Psoas muscle (tissue), 8 donors: Measurements from ENCODE around the gene TSPAN9. TPM values are rescaled to one million over a fixed set of nuclear protein-coding genes. Genes with fewer than 3 reads are reported as not detected.

Experiments used
- ATAC-seq, 4 donors: fragments of 200-7000 bp; cut with Tn5 transposase; one replicate each; pipeline ENCODE4 v1.9.1; 2020; ENCODE audit warnings: moderate library complexity in 3 of 4, mild to moderate bottlenecking in 2 of 4
- DNase-seq, 2 donors: peaks; one replicate each; pipeline ENCODE4 v3.0.0-alpha.2; 2020
- H3K27ac ChIP-seq: fragments of 200-600 bp; one replicate; pipeline ENCODE4 v1.8.0; 2022
- H3K27me3 ChIP-seq, 3 donors: fragments of 200-600 bp in 1 of 3; one replicate each; pipeline versions ENCODE4 v1.6.1 to v1.8.0; 2013 to 2022; ENCODE audit warnings: low read length in 2 of 3, mild to moderate bottlenecking in 2 of 3, moderate library complexity in 1 of 3; ENCODE audit not compliant: insufficient read depth in 3 of 3
- H3K36me3 ChIP-seq, 2 donors: fragments of 200-600 bp in 1 of 2; one replicate each; pipeline versions ENCODE4 v1.6.1 to v1.8.0; 2013 to 2022; ENCODE audit warnings: low read depth in 1 of 2, mild to moderate bottlenecking in 1 of 2, moderate library complexity in 1 of 2; ENCODE audit not compliant: insufficient read depth in 1 of 2
- H3K4me1 ChIP-seq: fragments of 200-600 bp; one replicate; pipeline ENCODE4 v1.8.0; 2022
- H3K4me3 ChIP-seq: fragments of 200-600 bp; one replicate; pipeline ENCODE4 v1.8.0; 2022; ENCODE audit warnings: mild to moderate bottlenecking
- H3K9me3 ChIP-seq: fragments of 200-600 bp; one replicate; pipeline ENCODE4 v1.8.0; 2022
- WGBS, 3 donors: extraction: QIAGEN DNeasy Blood & Tissue Kit; methylation state at CpG; one replicate each; pipeline versions ENCODE4 v1.1.6 to v1.1.7; 2013; 5-methylcytosine and 5-hydroxymethylcytosine counted together
- intact Hi-C, 2 donors: fragments of 100-400 bp; cut with DNase I; formaldehyde crosslinking; loops; one replicate each; pipeline versions ENCODE4 v1.11.0 to v1.14.2; 2022
- polyA plus RNA-seq, 3 donors: library from polyadenylated mRNA; stranded (reverse); fragments of 200-250 nt; gene quantifications; one replicate each; pipeline ENCODE4 v1.2.3, GENCODE V29; 2013
- total RNA-seq, 4 donors: library from RNA; stranded (reverse); fragmentation: NEBNext Ultra II Directional in 2 of 4; extraction: Animal tissue kit (Norgen Biotek cat#: 25700) in 2 of 4; gene quantifications; one replicate each; pipeline versions ENCODE4 v1.2.1 to v1.2.4, GENCODE V29; 2021 to 2023
- TF ChIP-seq, protein P1 (sequence below): fragments of 200-600 bp; IDR thresholded peaks from one replicate; pipeline ENCODE4 v1.8.0; 2022; ENCODE audit warnings: antibody characterized with exemption
- donor health status: healthy with polysubstance abuse.
- donor health status: DM: no; HTN: no; CAD: no; lungs with moderate emphysema.
- donor health status: Bipolar disorder and iron deficiency.
- donor health status: healthy.
- donor health status: DM: yes; HTN: yes; CAD: no.
- donor health status: DM: no; HTN: no; CAD: no.
- donor health status: DM: no; HTN: no; CAD: no.
- donor health status: DM: yes; HTN: yes; CAD: no.

Gene TSPAN9
- total and polyA plus RNA-seq, 7 donors, result 6.4 to 28.0 (median 11.6) TPM

DNA sequence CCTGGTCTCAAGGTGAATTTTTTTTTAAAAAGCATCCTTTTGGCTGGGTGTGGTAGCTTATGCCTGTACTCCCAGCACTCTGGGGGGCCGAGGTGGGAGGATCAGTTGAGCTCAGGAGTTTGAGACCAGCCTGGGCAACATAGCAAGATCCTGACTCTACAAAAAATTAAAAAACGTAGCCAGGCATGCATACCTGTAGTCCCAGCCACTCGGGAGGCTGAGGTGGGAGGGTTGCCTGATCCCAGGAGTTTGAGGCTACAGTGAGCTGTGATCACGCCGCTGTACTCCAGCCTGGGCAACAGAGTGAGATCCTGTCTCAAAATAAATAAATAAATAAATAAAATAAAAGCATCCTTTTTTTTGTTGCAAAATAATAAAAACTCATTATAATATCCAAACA, 12.4 kb downstream of the TSPAN9 start:
- Histone ChIP-seq H3K4me3 (no peak overlapping the region), H3K9me3 (no peaks in the 10 kb centered on the region), H3K36me3 (peaks cover 0 to 3% of the 10 kb centered on the region in 2 donors), H3K27ac (no peak overlapping the region), H3K4me1 (no peaks in the 10 kb centered on the region), H3K27me3 (no peaks in the 10 kb centered on the region)
- 95 to 97% (median 97%) methylated on average over 5 of the region's 5 CpGs for WGBS, 3 donors
- TF ChIP-seq, protein P1, sequence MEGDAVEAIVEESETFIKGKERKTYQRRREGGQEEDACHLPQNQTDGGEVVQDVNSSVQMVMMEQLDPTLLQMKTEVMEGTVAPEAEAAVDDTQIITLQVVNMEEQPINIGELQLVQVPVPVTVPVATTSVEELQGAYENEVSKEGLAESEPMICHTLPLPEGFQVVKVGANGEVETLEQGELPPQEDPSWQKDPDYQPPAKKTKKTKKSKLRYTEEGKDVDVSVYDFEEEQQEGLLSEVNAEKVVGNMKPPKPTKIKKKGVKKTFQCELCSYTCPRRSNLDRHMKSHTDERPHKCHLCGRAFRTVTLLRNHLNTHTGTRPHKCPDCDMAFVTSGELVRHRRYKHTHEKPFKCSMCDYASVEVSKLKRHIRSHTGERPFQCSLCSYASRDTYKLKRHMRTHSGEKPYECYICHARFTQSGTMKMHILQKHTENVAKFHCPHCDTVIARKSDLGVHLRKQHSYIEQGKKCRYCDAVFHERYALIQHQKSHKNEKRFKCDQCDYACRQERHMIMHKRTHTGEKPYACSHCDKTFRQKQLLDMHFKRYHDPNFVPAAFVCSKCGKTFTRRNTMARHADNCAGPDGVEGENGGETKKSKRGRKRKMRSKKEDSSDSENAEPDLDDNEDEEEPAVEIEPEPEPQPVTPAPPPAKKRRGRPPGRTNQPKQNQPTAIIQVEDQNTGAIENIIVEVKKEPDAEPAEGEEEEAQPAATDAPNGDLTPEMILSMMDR, result no peak
- intact Hi-C loops, result no loop called here
- no peak for ATAC-seq
- DNase-seq, result no peak

- intact Hi-C loops, result no loop called here
- no peak overlapping the region for H3K27ac ChIP-seq
- no peaks in the 10 kb centered on the region for H3K4me1 ChIP-seq
- no peaks in the 10 kb centered on the region for H3K36me3 ChIP-seq
- ATAC-seq (no peak), DNase-seq (no peak)
- no peak overlapping the region for H3K4me3 ChIP-seq
- no peaks in the 10 kb centered on the region for H3K9me3 ChIP-seq
- no peaks in the 10 kb centered on the region for H3K27me3 ChIP-seq
- TF ChIP-seq, protein P1, result no peak
- 88 to 92% (median 91%) methylated on average over 17 of the region's 17 CpGs for WGBS, 3 donors
Observed at GRCh38 chr12:3090240-3091037, 13.3 kb downstream of the TSPAN9 start.

DNA sequence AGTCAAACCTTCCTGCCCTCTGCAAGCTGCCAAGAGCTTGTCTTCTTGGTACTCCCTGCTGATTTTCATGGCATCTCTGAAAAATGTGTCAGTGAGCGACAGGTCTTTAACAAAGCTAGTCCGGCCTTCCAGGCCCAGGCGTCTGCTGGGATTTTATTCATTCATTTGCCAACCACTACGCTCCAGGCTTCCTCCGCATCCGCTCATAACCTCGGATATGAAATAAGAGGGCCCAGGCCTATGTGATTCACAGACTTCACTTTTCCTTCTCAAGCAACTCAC, 13.8 kb downstream of the TSPAN9 start:
- intact Hi-C loops, result no loop called here
- H3K36me3 ChIP-seq, result no peaks in the 10 kb centered on the region
- WGBS, 3 donors, result 80 to 91% (median 86%) methylated on average over 7 of the region's 7 CpGs
- no peak overlapping the region for H3K4me3 ChIP-seq
- no peaks in the 10 kb centered on the region for H3K4me1 ChIP-seq
- H3K27me3 ChIP-seq, result no peaks in the 10 kb centered on the region
- H3K27ac ChIP-seq, result no peak overlapping the region
- ATAC-seq (no peak), DNase-seq (no peak)
- H3K9me3 ChIP-seq, result no peaks in the 10 kb centered on the region
- TF ChIP-seq, protein P1, result no peak

DNA sequence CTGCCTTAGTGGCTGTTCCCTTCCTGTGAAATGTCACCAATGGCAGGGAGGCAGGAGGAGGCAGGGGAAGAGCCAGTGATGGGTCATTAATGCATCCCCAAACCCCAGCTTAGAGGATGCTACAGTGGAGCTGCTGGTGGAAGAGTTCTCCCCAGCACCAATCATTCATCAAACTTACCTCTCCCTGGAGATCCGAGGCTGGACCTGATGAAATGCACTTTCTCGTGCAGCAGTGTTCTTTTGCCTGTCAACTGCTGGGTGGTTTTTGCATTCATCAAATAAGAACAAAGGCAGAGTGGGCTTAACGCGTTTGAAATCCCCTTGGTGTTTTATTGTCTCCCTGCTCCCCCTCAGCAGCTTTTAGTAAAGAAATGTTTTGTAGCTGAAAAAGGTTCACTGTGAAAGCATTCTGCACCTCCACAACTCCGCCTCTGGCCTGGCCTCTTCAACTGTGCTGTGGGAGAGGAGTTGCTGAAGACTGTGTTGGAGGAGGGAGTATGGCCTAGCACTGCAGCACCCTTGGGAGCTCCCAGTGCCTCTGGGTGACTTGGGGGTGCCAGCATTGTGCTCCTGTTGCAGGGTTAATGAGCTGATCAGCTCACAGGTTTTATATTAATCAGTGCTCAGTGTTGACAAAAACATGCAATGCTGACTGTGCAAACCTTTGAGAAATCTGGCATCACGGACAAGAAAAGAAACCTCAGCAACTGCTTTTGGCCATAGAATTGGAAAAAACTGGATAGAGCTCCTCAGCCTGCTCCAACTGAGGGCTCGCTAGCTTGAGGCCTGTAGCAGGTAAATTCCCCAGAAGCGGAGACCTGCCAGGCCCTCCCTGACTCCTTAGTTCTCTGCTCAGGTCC, 14.4 kb downstream of the TSPAN9 start:
- Histone ChIP-seq H3K4me1 (no peaks in the 10 kb centered on the region), H3K27ac (no peak overlapping the region), H3K9me3 (no peaks in the 10 kb centered on the region), H3K27me3 (no peaks in the 10 kb centered on the region), H3K36me3 (no peaks in the 10 kb centered on the region), H3K4me3 (no peak overlapping the region)
- TF ChIP-seq, protein P1, result no peak
- 82 to 88% (median 82%) methylated on average over 8 of the region's 8 CpGs for WGBS, 3 donors
- ATAC-seq, result no peak
- DNase-seq, result no peak
- intact Hi-C loops, result no loop called here
